Natural killer cell treated with Interleukin-12 subunit alpha and Interleukin-12 subunit beta and Interleukin-15 and Interleukin-18, amount 100 ng/mL, for 72 hours (primary cell): Measurements from ENCODE around the gene TCERG1L. TPM values are rescaled to one million over a fixed set of nuclear protein-coding genes. Genes with fewer than 3 reads are reported as not detected.

Experiments used
- ATAC-seq, 2 donors: fragments of 150-1000 bp; cut with Tn5 transposase in 1 of 2; sonication (Bioruptor Pico), chemical (Tn5 transposase) in 1 of 2; 2 replicates each; pipeline ENCODE4 v1.10.0; 2021
- DNase-seq: peaks from one replicate; pipeline ENCODE4 v3.0.0; 2022; ENCODE audit warnings: low spot score
- H3K27ac Mint-ChIP-seq, 2 donors: 1 replicate in 1 of 2; 2 replicates in 1 of 2; pipeline ENCODE4 v1.8.0; 2022; ENCODE audit warnings: mixed read lengths in 2 of 2, mild to moderate bottlenecking in 1 of 2, moderate library complexity in 1 of 2
- H3K27me3 Mint-ChIP-seq, 2 donors: 1 replicate in 1 of 2; 2 replicates in 1 of 2; pipeline ENCODE4 v1.8.0; 2022; ENCODE audit warnings: mixed read lengths in 2 of 2
- H3K36me3 Mint-ChIP-seq: one replicate; pipeline ENCODE4 v1.8.0; 2022; ENCODE audit warnings: mixed read lengths
- H3K4me1 Mint-ChIP-seq, 2 donors: 1 replicate in 1 of 2; 2 replicates in 1 of 2; pipeline ENCODE4 v1.8.0; 2022; ENCODE audit warnings: low read depth in 2 of 2, mixed read lengths in 2 of 2, mild to moderate bottlenecking in 1 of 2
- H3K4me3 Mint-ChIP-seq: one replicate; pipeline ENCODE4 v1.8.0; 2022; ENCODE audit warnings: mixed read lengths
- H3K9me3 Mint-ChIP-seq: 2 replicates; pipeline ENCODE4 v1.8.0; 2022; ENCODE audit warnings: mixed read lengths
- total RNA-seq, 2 donors: library from RNA; stranded (reverse); gene quantifications; one replicate each; pipeline ENCODE4 v1.2.3, GENCODE V29; 2022

The TCERG1L gene
- total RNA-seq, 2 donors from 2014 or later, result 0.10 to 0.81 TPM

DNA sequence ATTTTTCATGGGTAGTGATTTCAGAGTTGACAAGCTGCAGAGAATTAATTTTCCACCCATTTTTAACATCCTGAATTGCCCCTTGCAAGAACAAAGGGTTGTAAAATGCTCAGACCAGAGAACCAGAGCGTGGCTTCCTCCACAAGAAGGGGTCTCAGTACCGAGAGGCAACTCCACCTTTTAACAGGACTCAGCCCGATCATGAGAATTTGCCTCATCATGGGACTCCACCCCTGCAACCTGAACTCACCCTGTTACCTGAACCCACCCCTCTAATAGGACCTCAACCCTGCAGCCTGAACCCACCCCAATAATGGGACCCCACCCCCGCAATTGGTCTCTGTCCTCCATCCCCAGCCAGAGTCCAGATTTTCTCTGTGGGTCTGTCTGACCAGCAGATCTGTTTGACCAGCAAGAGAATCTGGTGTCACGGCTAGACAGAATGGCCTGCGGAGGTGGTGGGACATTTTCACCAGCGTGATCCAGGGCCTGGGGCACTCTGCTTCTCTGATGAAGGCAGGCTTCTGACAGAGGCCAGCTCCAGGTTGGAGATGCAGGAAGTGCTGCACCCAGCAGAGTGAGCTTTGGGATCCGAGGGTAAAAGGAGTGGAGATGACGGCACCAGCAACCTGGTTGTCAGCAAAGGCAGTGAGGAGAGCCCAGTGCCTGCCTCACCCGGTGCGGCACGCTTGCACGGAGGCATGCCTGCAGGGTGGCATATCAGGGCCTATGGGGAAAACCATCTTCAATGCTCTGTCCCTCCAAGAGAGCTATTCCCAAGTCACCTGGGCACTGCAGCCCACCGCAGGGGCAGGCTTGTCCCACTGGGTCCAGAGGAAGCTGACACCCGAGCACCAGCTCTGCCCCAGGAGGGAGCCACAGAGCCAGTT, 136.6 kb downstream of the TCERG1L start:
- ATAC-seq (no peak), DNase-seq (no peak)
- H3K27ac Mint-ChIP-seq, result no peak overlapping the region
- no peaks in the 10 kb centered on the region for H3K36me3 Mint-ChIP-seq
- H3K27me3 Mint-ChIP-seq, result peaks cover 0 to 2% of the 10 kb centered on the region in 2 donors
- H3K4me1 Mint-ChIP-seq, result no peaks in the 10 kb centered on the region
- peaks cover 4% of the 10 kb centered on the region for H3K9me3 Mint-ChIP-seq
- no peak overlapping the region for H3K4me3 Mint-ChIP-seq

DNA sequence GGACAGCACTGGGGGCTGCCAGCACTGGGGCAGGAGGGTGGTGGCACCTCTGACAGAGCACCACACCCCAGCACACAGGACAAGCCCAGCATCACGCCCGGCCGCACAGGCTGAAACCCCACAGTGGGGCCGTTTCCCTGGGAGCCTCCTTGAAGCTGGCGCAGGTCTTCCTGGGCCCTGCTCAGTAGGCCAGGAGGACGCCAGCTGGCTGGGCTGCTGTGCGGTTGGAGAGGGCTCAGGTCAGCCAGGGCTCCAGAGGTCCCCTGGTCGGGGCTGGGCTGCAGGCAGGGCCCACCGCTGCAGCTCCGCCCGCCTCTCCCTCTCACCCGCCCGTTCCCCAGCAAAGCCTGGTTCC, 137.3 kb downstream of the TCERG1L start:
- H3K27ac Mint-ChIP-seq, result no peak overlapping the region
- no peaks in the 10 kb centered on the region for H3K4me1 Mint-ChIP-seq
- H3K36me3 Mint-ChIP-seq, result no peaks in the 10 kb centered on the region
- no peak for ATAC-seq
- H3K4me3 Mint-ChIP-seq, result no peak overlapping the region
- H3K27me3 Mint-ChIP-seq, result no peaks in the 10 kb centered on the region
- H3K9me3 Mint-ChIP-seq, result peaks cover 4% of the 10 kb centered on the region
- DNase-seq, result no peak

DNA sequence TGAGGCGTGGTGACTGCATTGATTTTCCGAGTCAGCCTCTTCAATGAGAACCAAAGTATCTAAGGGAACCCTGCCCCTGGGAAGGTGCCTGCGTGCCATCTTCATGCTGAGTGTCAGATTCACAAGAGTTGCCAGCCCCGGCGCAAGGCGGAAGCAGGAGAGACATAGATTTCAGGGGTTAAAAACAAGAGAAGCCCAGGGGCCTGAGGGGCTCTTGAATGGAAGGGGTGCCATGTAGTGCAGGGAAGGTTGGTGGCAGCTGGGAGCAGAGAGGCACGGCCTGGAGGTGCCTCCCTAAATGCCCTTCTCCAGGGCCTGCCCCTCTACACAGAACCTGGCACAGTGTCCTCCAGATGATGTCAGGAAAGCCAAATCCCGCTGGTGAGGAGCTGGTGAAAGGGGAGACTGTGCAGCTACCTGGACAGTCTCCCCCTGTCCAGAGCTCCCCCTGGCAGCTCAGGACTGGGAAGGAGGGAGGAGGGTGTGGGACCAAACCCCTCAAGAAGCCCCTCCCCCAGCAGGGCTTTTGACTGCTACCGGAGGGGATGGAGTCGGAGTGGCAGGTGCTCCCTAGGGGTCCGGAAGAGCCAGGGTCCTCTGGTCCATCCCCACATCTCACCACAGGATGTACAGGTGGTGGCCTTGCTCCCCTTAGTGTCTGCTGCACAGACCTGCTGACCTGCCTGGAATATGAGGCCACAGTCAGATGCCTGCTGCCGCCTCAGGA, 137.9 kb downstream of the TCERG1L start:
- no peaks in the 10 kb centered on the region for H3K27me3 Mint-ChIP-seq
- no peak overlapping the region for H3K27ac Mint-ChIP-seq
- peaks cover 4% of the 10 kb centered on the region for H3K9me3 Mint-ChIP-seq
- no peak for DNase-seq
- ATAC-seq, result no peak
- H3K4me1 Mint-ChIP-seq, result no peaks in the 10 kb centered on the region
- no peak overlapping the region for H3K4me3 Mint-ChIP-seq
- H3K36me3 Mint-ChIP-seq, result no peaks in the 10 kb centered on the region

DNA sequence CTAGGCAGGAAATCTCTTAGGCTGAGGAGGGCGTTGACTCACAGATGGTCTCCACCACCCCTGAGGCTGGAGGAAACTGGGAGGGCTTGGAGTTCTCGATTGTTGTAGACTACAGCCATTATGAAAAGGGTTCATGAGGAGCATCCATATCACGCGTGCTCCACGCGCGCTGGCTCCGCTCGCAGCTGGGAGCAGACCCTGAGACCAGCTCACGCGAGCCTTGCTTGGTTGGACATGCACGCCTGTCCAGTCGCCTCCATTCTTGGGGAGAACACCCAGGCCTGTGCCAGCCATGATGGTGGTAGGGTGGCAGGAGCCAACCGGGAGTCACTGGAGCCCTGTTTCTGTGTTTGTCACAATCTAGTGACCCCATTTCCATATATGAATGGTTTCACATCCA, 139.1 kb downstream of the TCERG1L start:
- Mint-ChIP-seq H3K9me3 (peaks cover 4% of the 10 kb centered on the region), H3K36me3 (no peaks in the 10 kb centered on the region), H3K4me1 (no peaks in the 10 kb centered on the region), H3K4me3 (no peak overlapping the region), H3K27ac (no peak overlapping the region), H3K27me3 (no peaks in the 10 kb centered on the region)
- DNase-seq (no peak), ATAC-seq (no peak)

GRCh38 chr10:131169146-131169545, 142.4 kb downstream of the TCERG1L start:
- H3K27ac Mint-ChIP-seq, result no peak overlapping the region
- no peak overlapping the region for H3K4me3 Mint-ChIP-seq
- ATAC-seq, result no peak
- H3K27me3 Mint-ChIP-seq, result peaks cover 0 to 3% of the 10 kb centered on the region in 2 donors
- DNase-seq, result no peak
- H3K9me3 Mint-ChIP-seq, result no peaks in the 10 kb centered on the region
- H3K36me3 Mint-ChIP-seq, result no peaks in the 10 kb centered on the region
- H3K4me1 Mint-ChIP-seq, result no peaks in the 10 kb centered on the region

DNA sequence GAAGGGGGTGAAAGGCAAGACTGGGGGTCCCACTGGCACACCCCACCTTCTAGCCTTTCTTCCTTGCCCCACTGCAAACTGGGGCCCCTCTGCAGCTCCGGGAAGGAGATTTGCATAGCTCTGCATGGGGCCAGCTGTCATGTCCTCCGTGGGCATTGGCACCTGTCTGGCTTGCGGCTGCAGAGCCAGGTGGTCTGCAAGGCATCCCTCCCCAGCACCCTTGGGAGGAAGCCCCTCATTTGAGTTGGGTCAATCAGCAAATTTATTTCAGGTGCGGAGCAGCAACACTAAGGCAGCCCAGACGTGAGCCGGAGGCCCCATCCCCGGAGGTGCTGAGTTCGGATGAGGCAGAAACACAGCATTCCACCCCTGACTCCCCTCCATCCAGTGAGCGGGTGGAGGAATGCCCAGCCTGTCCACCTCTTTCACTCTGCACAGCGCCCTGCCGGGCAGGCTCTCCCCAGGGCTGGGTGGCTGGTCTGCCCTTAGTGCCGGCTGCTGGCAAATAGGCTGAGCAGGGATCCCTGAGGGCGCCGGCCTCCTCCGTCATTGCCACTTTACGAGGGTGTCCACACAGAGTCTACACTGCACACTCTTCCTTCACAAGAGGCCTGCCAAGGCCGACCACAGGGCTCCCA, 143.2 kb downstream of the TCERG1L start:
- Mint-ChIP-seq H3K4me1 (no peaks in the 10 kb centered on the region), H3K27ac (no peak overlapping the region), H3K27me3 (peaks cover 0 to 3% of the 10 kb centered on the region in 2 donors), H3K36me3 (no peaks in the 10 kb centered on the region), H3K9me3 (no peaks in the 10 kb centered on the region), H3K4me3 (no peak overlapping the region)
- DNase-seq (no peak), ATAC-seq (peak; percentile 33 to 34)

DNA sequence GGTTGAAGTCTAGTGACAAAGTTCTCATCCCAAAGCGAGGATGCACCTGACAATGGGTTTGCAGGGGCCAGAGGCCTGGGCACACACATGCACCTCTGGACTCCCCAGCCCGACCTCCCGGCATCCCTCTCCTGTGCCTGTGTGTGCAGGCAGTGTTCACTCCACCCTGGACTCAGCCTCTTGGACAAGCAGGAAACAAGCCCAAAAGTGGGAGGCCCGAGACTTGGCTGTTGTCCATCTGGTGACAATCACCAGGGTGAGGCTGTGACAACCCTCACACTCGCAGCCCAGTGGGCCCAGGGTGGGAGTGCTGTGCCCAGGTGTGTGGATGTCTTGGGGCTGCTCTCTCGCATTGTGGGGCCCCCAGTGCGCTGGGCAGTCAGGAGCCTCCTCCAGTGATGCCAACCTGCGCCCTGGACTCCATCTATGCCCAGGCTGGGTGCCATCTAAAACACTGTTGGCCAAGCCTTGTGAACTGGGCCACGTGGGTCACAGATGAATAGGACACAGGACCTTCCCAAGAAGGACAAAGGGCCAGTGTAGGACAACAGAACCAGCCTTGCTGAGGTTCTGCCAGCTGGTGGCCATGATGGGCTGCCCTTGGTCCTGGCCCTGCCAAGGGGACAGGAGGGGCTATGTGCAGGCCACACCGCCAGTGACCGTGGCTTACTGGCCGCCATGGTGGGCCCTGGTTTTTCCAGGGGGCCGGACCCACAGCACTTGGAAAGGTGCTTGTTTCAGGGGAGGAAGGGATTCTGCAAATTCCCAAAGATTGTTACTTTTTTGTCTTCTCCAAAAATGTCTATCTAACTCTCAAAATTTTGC, 144.3 kb downstream of the TCERG1L start:
- no peaks in the 10 kb centered on the region for H3K4me1 Mint-ChIP-seq
- ATAC-seq, result peak; percentile 21 to 24
- H3K9me3 Mint-ChIP-seq, result no peaks in the 10 kb centered on the region
- no peak overlapping the region for H3K4me3 Mint-ChIP-seq
- DNase-seq, result no peak
- H3K27me3 Mint-ChIP-seq, result peaks cover 0 to 3% of the 10 kb centered on the region in 2 donors
- H3K27ac Mint-ChIP-seq, result no peak overlapping the region
- no peaks in the 10 kb centered on the region for H3K36me3 Mint-ChIP-seq

DNA sequence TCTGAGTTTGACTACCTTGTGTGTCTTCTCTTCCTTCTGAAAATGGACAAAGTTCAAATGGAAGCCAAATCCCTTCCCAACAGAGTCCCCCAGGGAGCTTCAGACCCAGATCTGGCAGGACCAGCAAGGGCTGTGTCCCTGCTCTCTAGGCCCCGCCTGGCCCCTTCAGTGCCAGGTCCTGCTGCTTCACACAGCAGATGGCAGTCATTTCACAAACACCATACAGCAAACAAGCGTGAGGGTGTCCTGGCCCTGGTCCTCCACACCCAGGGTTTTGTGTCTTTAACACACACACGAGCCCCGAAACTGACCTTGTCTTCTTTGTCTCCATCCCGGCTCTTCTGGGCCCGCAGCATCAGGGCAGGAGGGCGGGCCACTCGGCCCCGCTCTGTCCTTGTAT, 145.0 kb downstream of the TCERG1L start:
- no peak overlapping the region for H3K4me3 Mint-ChIP-seq
- H3K9me3 Mint-ChIP-seq, result no peaks in the 10 kb centered on the region
- ATAC-seq, result no peak
- no peak overlapping the region for H3K27ac Mint-ChIP-seq
- no peaks in the 10 kb centered on the region for H3K4me1 Mint-ChIP-seq
- H3K36me3 Mint-ChIP-seq, result no peaks in the 10 kb centered on the region
- H3K27me3 Mint-ChIP-seq, result peaks cover 0 to 3% of the 10 kb centered on the region in 2 donors
- no peak for DNase-seq

GRCh38 chr10:131165092-131165491, 146.4 kb downstream of the TCERG1L start:
- peaks cover 0 to 3% of the 10 kb centered on the region in 2 donors for H3K27me3 Mint-ChIP-seq
- H3K36me3 Mint-ChIP-seq, result no peaks in the 10 kb centered on the region
- no peak overlapping the region for H3K4me3 Mint-ChIP-seq
- DNase-seq (no peak), ATAC-seq (no peak)
- H3K27ac Mint-ChIP-seq, result no peak overlapping the region
- H3K9me3 Mint-ChIP-seq, result no peaks in the 10 kb centered on the region
- no peaks in the 10 kb centered on the region for H3K4me1 Mint-ChIP-seq

GRCh38 chr10:131162866-131163843, 148.4 kb downstream of the TCERG1L start:
- ATAC-seq (no peak), DNase-seq (no peak)
- Mint-ChIP-seq H3K36me3 (no peaks in the 10 kb centered on the region), H3K9me3 (no peaks in the 10 kb centered on the region), H3K4me3 (no peak overlapping the region), H3K27ac (no peak overlapping the region), H3K4me1 (no peaks in the 10 kb centered on the region), H3K27me3 (peaks cover 0 to 3% of the 10 kb centered on the region in 2 donors)

GRCh38 chr10:131162211-131162610, 149.3 kb downstream of the TCERG1L start:
- Mint-ChIP-seq H3K9me3 (no peaks in the 10 kb centered on the region), H3K4me1 (no peaks in the 10 kb centered on the region), H3K27me3 (peaks cover 0 to 3% of the 10 kb centered on the region in 2 donors), H3K27ac (no peak overlapping the region), H3K36me3 (no peaks in the 10 kb centered on the region), H3K4me3 (no peak overlapping the region)
- ATAC-seq (no peak), DNase-seq (no peak)

GRCh38 chr10:131161087-131161486, 150.4 kb downstream of the TCERG1L start:
- no peaks in the 10 kb centered on the region for H3K9me3 Mint-ChIP-seq
- no peak overlapping the region for H3K27ac Mint-ChIP-seq
- ATAC-seq, result no peak
- DNase-seq, result no peak
- H3K4me3 Mint-ChIP-seq, result no peak overlapping the region
- H3K36me3 Mint-ChIP-seq, result no peaks in the 10 kb centered on the region
- H3K4me1 Mint-ChIP-seq, result no peaks in the 10 kb centered on the region
- peaks cover 0 to 8% of the 10 kb centered on the region in 2 donors for H3K27me3 Mint-ChIP-seq
